Measurements from ENCODE around the gene F11R. TPM values are rescaled to one million over a fixed set of nuclear protein-coding genes. Genes with fewer than 3 reads are reported as not detected.
"Not testable (repeated sequence)": the region's sequence is repeated elsewhere in the genome, so short reads cannot be mapped to it uniquely, and the experiment has no call there.

The F11R gene
- polyA plus RNA-seq, 1 experiment = 2.0 TPM

DNA sequence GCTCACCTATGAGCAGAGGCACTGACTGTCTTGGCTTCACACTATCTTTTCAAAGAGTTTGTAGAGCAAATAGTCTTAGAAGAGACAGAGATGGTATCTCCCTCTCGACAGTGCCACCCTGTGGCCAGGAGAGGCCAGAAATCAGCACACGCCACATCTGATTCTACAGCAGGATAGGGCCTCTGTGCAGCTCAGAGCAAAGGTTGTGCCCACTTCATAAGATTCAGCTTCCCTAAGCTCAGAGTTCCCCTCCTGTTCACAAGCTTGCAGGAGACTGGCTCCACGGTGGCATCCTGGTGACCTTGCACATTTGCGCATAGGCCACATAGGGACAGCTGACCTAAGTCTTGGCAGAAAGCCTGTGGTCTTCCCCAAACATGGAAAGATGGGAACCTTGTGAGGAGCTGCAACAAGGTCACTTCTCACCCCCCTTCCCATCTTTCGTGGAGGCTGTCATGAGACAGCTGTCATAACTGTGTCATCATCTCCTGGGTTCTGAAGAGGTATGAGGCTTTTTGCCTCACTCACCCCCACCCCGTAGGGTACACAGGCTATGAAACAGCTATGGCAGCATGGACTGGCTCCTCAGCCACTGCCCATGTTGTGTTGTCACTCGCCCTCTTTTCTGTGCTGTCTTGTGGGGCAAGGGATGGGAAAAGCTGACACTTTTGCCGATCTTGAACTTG, 69.4 kb downstream of the F11R start:
- CTCF ChIA-PET = interaction anchor here (0.7 to 5.5 kb wide), 16 partner anchors 9 to 280 kb away, joined by 3 to 59 read pairs (median 4); no protein-coding TSS in a partner anchor
- no peak overlapping the region for H3K4me3 ChIP-seq (ENCODE audit: low read depth, low read length)
- no peaks in the 10 kb centered on the region for H3K9me3 ChIP-seq (ENCODE audit: control insufficient read depth, insufficient read depth, low read length)
- DNase-seq (ENCODE audit: low read depth, low spot score) = no peak
- TF ChIP-seq, protein P1, sequence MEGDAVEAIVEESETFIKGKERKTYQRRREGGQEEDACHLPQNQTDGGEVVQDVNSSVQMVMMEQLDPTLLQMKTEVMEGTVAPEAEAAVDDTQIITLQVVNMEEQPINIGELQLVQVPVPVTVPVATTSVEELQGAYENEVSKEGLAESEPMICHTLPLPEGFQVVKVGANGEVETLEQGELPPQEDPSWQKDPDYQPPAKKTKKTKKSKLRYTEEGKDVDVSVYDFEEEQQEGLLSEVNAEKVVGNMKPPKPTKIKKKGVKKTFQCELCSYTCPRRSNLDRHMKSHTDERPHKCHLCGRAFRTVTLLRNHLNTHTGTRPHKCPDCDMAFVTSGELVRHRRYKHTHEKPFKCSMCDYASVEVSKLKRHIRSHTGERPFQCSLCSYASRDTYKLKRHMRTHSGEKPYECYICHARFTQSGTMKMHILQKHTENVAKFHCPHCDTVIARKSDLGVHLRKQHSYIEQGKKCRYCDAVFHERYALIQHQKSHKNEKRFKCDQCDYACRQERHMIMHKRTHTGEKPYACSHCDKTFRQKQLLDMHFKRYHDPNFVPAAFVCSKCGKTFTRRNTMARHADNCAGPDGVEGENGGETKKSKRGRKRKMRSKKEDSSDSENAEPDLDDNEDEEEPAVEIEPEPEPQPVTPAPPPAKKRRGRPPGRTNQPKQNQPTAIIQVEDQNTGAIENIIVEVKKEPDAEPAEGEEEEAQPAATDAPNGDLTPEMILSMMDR (IDR thresholded peaks at IDR 0.05; ENCODE audit: low read depth, low read length) = peak; percentile 71
- no peak overlapping the region for H3K27ac ChIP-seq (ENCODE audit: low read depth, low read length)
- POLR2A ChIA-PET = no interaction called here
- H3K27me3 ChIP-seq (ENCODE audit: control insufficient read depth, insufficient read depth, low read length) = peaks cover 6% of the 10 kb centered on the region

DNA sequence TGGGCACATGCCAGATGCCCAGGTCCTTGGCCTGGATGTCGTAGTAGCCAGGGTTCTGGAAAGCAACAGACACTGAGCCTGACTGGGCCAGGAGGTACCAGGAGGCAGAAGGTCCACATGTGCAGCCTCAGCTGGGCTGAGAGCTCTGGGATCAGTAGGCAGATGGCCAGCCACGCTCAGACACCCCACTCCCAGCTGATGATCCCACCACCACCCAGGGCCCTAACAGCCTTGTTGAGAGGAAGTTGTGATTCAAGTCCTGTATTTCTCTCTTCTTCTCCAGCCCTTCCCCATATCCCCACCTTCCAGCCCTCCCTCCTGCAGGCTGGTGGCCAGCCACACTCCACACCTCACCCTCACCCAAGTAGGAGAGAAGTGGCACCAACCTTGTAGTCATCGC, 70.3 kb downstream of the F11R start:
- Histone ChIP-seq H3K9me3 (ENCODE audit: control insufficient read depth, insufficient read depth, low read length) (no peaks in the 10 kb centered on the region), H3K27me3 (ENCODE audit: control insufficient read depth, insufficient read depth, low read length) (peaks cover 6% of the 10 kb centered on the region), H3K27ac (ENCODE audit: low read depth, low read length) (no peak overlapping the region), H3K4me3 (ENCODE audit: low read depth, low read length) (no peak overlapping the region)
- DNase-seq (ENCODE audit: low read depth, low spot score) = no peak
- TF ChIP-seq, protein P1 (IDR thresholded peaks at IDR 0.05; ENCODE audit: low read depth, low read length) = no peak
- CTCF ChIA-PET = interaction anchor here (5.5 kb wide), 1 partner anchor 115 kb away, joined by 59 read pairs; no protein-coding TSS in a partner anchor
- POLR2A ChIA-PET = no interaction called here

GRCh38 chr1:160949881-160950280, 71.1 kb downstream of the F11R start:
- no peak overlapping the region for H3K27ac ChIP-seq (ENCODE audit: low read depth, low read length)
- CTCF ChIA-PET = interaction anchor here (5.5 kb wide), 1 partner anchor 115 kb away, joined by 59 read pairs; no protein-coding TSS in a partner anchor
- no peaks in the 10 kb centered on the region for H3K9me3 ChIP-seq (ENCODE audit: control insufficient read depth, insufficient read depth, low read length)
- DNase-seq (ENCODE audit: low read depth, low spot score) = no peak
- H3K4me3 ChIP-seq (ENCODE audit: low read depth, low read length) = no peak overlapping the region
- TF ChIP-seq, protein P1 (IDR thresholded peaks at IDR 0.05; ENCODE audit: low read depth, low read length) = no peak
- POLR2A ChIA-PET = no interaction called here
- H3K27me3 ChIP-seq (ENCODE audit: control insufficient read depth, insufficient read depth, low read length) = peaks cover 6% of the 10 kb centered on the region

DNA sequence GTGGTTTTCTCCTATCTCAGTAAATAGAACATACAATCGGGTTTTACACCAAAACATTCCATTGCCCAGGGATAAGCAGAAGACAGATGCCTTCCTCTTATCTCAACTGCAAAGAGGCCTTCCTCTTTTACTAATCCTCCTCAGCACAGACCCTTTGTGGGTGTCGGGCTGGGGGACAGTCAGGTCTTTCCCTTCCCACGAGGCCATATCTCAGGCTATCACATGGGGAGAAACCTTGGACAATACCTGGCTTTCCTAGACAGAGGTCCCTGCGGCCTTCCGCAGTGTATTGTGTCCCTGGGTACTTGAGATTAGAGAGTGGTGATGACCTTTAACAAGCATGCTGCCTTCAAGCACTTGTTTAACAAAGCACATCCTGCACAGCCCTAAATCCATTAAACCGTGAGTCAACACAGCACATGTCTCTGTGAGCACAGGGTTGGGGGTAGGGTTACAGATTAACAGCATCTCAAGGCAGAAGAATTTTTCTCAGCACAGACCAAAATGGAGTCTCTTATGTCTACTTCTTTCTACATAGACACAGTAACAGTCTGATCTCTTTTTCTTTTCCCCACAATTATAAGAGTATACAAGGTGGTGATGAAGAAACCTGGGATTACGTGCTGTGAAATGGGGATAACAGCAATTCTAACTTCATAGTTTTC, 71.6 kb downstream of the F11R start:
- CTCF ChIA-PET = interaction anchor here (5.5 kb wide), 1 partner anchor 114 kb away, joined by 59 read pairs; no protein-coding TSS in a partner anchor
- H3K9me3 ChIP-seq (ENCODE audit: control insufficient read depth, insufficient read depth, low read length); H3K27me3 ChIP-seq (ENCODE audit: control insufficient read depth, insufficient read depth, low read length); DNase-seq (ENCODE audit: low read depth, low spot score); H3K4me3 ChIP-seq (ENCODE audit: low read depth, low read length); POLR2A ChIA-PET; H3K27ac ChIP-seq (ENCODE audit: low read depth, low read length): not testable (repeated sequence)

- H3K27ac ChIP-seq (ENCODE audit: low read depth, low read length); H3K27me3 ChIP-seq (ENCODE audit: control insufficient read depth, insufficient read depth, low read length); POLR2A ChIA-PET; DNase-seq (ENCODE audit: low read depth, low spot score); H3K9me3 ChIP-seq (ENCODE audit: control insufficient read depth, insufficient read depth, low read length); H3K4me3 ChIP-seq (ENCODE audit: low read depth, low read length); CTCF ChIA-PET: not testable (repeated sequence)
Measured at GRCh38 chr1:160947174-160947759, 73.7 kb downstream of the F11R start.

DNA sequence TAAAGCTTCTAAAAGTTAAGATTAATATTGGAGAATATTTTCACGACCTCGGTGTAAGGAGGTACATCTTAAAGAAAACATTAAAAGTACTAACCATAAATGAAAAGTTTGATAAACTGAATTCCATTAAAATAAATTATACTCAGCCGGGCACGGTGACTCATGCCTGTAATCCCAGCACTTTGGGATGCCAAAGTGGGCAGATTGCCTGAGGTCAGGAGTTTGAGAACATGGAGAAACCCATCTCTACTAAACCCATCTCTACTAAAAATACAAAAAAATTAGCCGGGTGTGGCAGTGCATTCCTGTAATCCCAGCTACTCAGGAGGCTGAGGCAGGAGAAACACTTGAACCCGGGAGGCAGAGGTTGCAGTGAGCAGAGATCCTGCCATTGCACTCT, 75.1 kb downstream of the F11R start:
- POLR2A ChIA-PET; DNase-seq (ENCODE audit: low read depth, low spot score): not testable (repeated sequence)
- CTCF ChIA-PET = interaction anchor here (1.0 kb wide), 1 partner anchor 44 kb away, joined by 3 read pairs; no protein-coding TSS in a partner anchor

More for the DNA sequence above, 75.1 kb downstream of the F11R start:
- H3K4me3 ChIP-seq (ENCODE audit: low read depth, low read length); H3K27me3 ChIP-seq (ENCODE audit: control insufficient read depth, insufficient read depth, low read length); H3K9me3 ChIP-seq (ENCODE audit: control insufficient read depth, insufficient read depth, low read length); H3K27ac ChIP-seq (ENCODE audit: low read depth, low read length): not testable (repeated sequence)

Small RNA genes within 50 kb of the gene (small RNA-seq; reads per million reads assigned to genes)
- not detected for gene AL591806.2 (ENCODE audit: insufficient read length, low read depth)

Other genes with a start within 250 kb of the F11R start
- not detected in 2 replicates for gene LY9, start 225.0 kb downstream of the F11R start, polyA plus RNA-seq (2011; rRNA removed)
- gene CD244, start 158.3 kb downstream of the F11R start, polyA plus RNA-seq (2011; rRNA removed) = not detected in 2 replicates
- not detected in 2 replicates for gene ITLN1, start 136.0 kb downstream of the F11R start, polyA plus RNA-seq (2011; rRNA removed)
- gene ITLN2, start 66.3 kb downstream of the F11R start, polyA plus RNA-seq (2011; rRNA removed) = not detected in 2 replicates
- gene TSTD1, start 17.8 kb upstream of the F11R start, polyA plus RNA-seq (2011; rRNA removed) = 0.33 TPM in 1 of 2 replicates, not detected in the other
- gene USF1, start 24.8 kb upstream of the F11R start, polyA plus RNA-seq (2011; rRNA removed) = 32.6 and 37.6 TPM in 2 replicates
- not detected in 2 replicates for gene ARHGAP30, start 48.7 kb upstream of the F11R start, polyA plus RNA-seq (2011; rRNA removed)
- gene NECTIN4, start 68.4 kb upstream of the F11R start, polyA plus RNA-seq (2011; rRNA removed) = 0.02 and 0.16 TPM in 2 replicates
- 1.1 and 1.6 TPM in 2 replicates for gene KLHDC9, start 77.2 kb upstream of the F11R start, polyA plus RNA-seq (2011; rRNA removed)
- 84.2 and 101 TPM in 2 replicates for gene PFDN2, start 96.9 kb upstream of the F11R start, polyA plus RNA-seq (2011; rRNA removed)
- 19.2 and 24.3 TPM in 2 replicates for gene NIT1, start 97.0 kb upstream of the F11R start, polyA plus RNA-seq (2011; rRNA removed)
- 34.9 and 38.0 TPM in 2 replicates for gene DEDD, start 111.5 kb upstream of the F11R start, polyA plus RNA-seq (2011; rRNA removed)
- gene UFC1, start 132.8 kb upstream of the F11R start, polyA plus RNA-seq (2011; rRNA removed) = 129 and 146 TPM in 2 replicates
- 15.4 and 16.2 TPM in 2 replicates for gene USP21, start 138.3 kb upstream of the F11R start, polyA plus RNA-seq (2011; rRNA removed)
- 9.7 and 9.8 TPM in 2 replicates for gene PPOX, start 145.3 kb upstream of the F11R start, polyA plus RNA-seq (2011; rRNA removed)
- gene B4GALT3, start 156.4 kb upstream of the F11R start, polyA plus RNA-seq (2011; rRNA removed) = 21.8 and 24.7 TPM in 2 replicates
- 0.52 and 0.72 TPM in 2 replicates for gene ADAMTS4, start 177.9 kb upstream of the F11R start, polyA plus RNA-seq (2011; rRNA removed)
- gene NDUFS2, start 181.2 kb upstream of the F11R start, polyA plus RNA-seq (2011; rRNA removed) = 150 and 155 TPM in 2 replicates
- 0.37 and 0.66 TPM in 2 replicates for gene FCER1G, start 194.1 kb upstream of the F11R start, polyA plus RNA-seq (2011; rRNA removed)
- not detected in 2 replicates for gene APOA2, start 202.5 kb upstream of the F11R start, polyA plus RNA-seq (2011; rRNA removed)
- 9.3 and 9.9 TPM in 2 replicates for gene TOMM40L, start 204.9 kb upstream of the F11R start, polyA plus RNA-seq (2011; rRNA removed)
- gene NR1I3, start 217.1 kb upstream of the F11R start, polyA plus RNA-seq (2011; rRNA removed) = not detected in 2 replicates
- gene PCP4L1, start 237.6 kb upstream of the F11R start, polyA plus RNA-seq (2011; rRNA removed) = not detected in 2 replicates